H7 (cell line): Measurements from ENCODE around the gene RBSN. TPM values are rescaled to one million over a fixed set of nuclear protein-coding genes. Genes with fewer than 3 reads are reported as not detected.

Source experiments
- DNase-seq: peaks from one replicate; pipeline ENCODE4 v3.0.0; 2012
- H3K27me3 ChIP-seq: 2 replicates; pipeline ENCODE4 v1.6.0; 2011; ENCODE audit warnings: mild to moderate bottlenecking, low read length; ENCODE audit not compliant: control insufficient read depth, insufficient read depth
- H3K36me3 ChIP-seq: replicated peaks from 2 replicates; pipeline ENCODE4 v1.5.1; 2011; ENCODE audit warnings: low read length; ENCODE audit not compliant: control insufficient read depth, insufficient read depth
- H3K4me3 ChIP-seq: 2 replicates; pipeline ENCODE4 v1.5.1; 2011; ENCODE audit warnings: low read depth, mild to moderate bottlenecking, control low read depth, low read length, moderate library complexity; ENCODE audit not compliant: insufficient read depth
- total RNA-seq: library from RNA; depleted of rRNA; stranded (reverse); fragments of >200 nt; shearing (Covaris generic); gene quantifications from 2 replicates; pipeline ENCODE4 v1.2.3, GENCODE V29; 2014; rRNA removed

RBSN gene
- total RNA-seq, 1 experiment from 2014 or later = 17.6 TPM

- Histone ChIP-seq H3K36me3 (peaks cover 43% of the 10 kb centered on the region), H3K4me3 (no peak overlapping the region), H3K27me3 (no peaks in the 10 kb centered on the region)
- no peak for DNase-seq
Observed at GRCh38 chr3:15038306-15038705, 60.6 kb downstream of the RBSN start.

DNA sequence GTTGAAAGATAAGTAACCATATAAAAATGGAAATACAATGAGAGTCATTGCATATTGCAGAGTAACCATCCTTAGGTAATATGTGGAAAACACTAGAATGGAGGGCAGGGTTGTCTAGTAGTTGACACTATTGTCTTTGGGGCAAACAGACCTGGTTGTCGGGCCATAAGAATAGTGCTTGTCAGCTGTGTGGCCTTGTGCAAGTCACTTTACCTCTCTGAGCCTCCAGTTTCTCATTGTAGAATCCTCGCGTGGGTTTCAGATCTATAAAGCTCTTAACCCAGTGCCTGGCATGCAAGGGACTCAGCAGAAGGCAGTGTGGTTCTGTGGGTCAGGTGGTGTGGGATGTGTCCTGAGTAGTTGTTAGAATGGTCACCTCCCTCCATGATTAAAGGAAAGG lies 65.8 kb downstream of the RBSN start:
- Histone ChIP-seq H3K4me3 (no peak overlapping the region), H3K27me3 (no peaks in the 10 kb centered on the region), H3K36me3 (peaks cover 46% of the 10 kb centered on the region)
- DNase-seq = no peak

GRCh38 chr3:15032650-15033049 lies 66.3 kb downstream of the RBSN start:
- Histone ChIP-seq H3K4me3 (no peak overlapping the region), H3K36me3 (peaks cover 42% of the 10 kb centered on the region), H3K27me3 (no peaks in the 10 kb centered on the region)
- DNase-seq = no peak

- Histone ChIP-seq H3K27me3 (no peaks in the 10 kb centered on the region), H3K36me3 (peaks cover 47% of the 10 kb centered on the region)
- DNase-seq = no peak
Observed at GRCh38 chr3:15029625-15030024, 69.3 kb downstream of the RBSN start.

DNA sequence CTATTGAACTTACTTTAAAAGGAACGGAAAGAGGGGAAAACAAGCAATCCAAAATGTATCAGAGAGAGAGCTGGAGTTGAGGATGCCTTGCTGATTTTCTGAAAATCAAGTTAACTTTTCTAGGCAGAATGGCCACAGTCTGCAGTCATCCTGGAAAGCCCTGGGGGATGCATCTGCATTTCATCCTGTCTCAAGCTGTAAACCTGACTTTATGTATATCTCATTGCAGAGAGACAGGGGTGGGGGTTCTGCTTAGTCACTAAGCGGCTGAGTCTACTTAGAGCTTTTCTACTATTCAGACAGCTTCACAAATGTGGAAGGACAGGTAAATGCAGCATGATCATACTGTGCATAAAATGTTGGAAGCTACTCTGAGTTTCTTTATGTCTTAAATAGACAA lies 75.2 kb downstream of the RBSN start:
- DNase-seq = no peak
- Histone ChIP-seq H3K36me3 (peaks cover 45% of the 10 kb centered on the region), H3K4me3 (no peak overlapping the region), H3K27me3 (no peaks in the 10 kb centered on the region)

More at GRCh38 chr3:15029625-15030024, 69.3 kb downstream of the RBSN start:
- H3K4me3 ChIP-seq = no peak overlapping the region

DNA sequence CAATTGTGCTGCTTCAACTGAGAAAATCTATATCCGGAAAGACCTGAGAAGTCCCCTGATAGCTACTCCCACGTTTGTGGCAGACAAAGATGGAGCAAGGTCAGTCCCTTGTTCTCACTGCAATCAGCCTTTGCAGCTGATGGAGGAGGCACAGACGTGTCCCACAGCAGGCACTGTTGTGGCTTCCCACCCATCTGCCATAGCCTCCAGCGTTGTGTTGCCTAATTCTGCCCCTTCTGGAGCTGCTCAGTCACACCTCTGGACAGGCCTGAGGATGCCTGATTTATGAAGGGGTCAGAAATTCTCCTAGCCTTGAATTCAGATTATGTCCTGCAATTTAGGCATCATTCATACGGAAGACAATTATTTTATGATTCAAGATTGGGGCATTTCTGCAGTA lies 75.7 kb downstream of the RBSN start:
- no peak overlapping the region for H3K4me3 ChIP-seq
- H3K36me3 ChIP-seq = peaks cover 44% of the 10 kb centered on the region
- no peak for DNase-seq
- H3K27me3 ChIP-seq = no peaks in the 10 kb centered on the region

Other genes starting within 250 kb of the RBSN start
- 14.7 and 25.6 TPM in 2 replicates for gene NR2C2, start 151.6 kb downstream of the RBSN start, total RNA-seq
- 22.0 and 25.8 TPM in 2 replicates for gene MRPS25, start 33.8 kb downstream of the RBSN start, total RNA-seq
- 10.6 and 14.3 TPM in 2 replicates for gene CAPN7, start 107.1 kb upstream of the RBSN start, total RNA-seq
- 8.0 and 10.0 TPM in 2 replicates for gene SH3BP5, start 233.4 kb upstream of the RBSN start, total RNA-seq